Calu3 (cell line): ENCODE data around the gene CCDC93. TPM values are rescaled to one million over a fixed set of nuclear protein-coding genes. Genes with fewer than 3 reads are reported as not detected.

Experiments used
- BruUV-seq: library from RNA; stranded (reverse); fragments of 400-500 nt; replicated peaks from 2 replicates; lab custom pipeline; 2021; lab: Mats Ljungman, UMichigan
- CTCF ChIA-PET: fragments of 300-600 bp; sonication (Branson Sonifier 250); formaldehyde crosslinking; loops from one replicate; lab custom pipeline; 2022; ENCODE audit warnings: antibody characterized with exemption; lab: Charles Lee
- DNase-seq: peaks from one replicate; pipeline ENCODE4 v3.0.0; 2022
- H3K27ac Mint-ChIP-seq: one replicate; pipeline ENCODE4 v1.8.0; 2022; ENCODE audit warnings: mixed read lengths; ENCODE audit not compliant: unreplicated experiment
- H3K27me3 Mint-ChIP-seq: one replicate; pipeline ENCODE4 v1.8.0; 2022; ENCODE audit warnings: mixed read lengths; ENCODE audit not compliant: unreplicated experiment
- H3K36me3 Mint-ChIP-seq: one replicate; pipeline ENCODE4 v1.8.0; 2022; ENCODE audit warnings: mild to moderate bottlenecking, moderate library complexity, mixed read lengths; ENCODE audit not compliant: insufficient read depth, unreplicated experiment
- H3K4me1 Mint-ChIP-seq: one replicate; pipeline ENCODE4 v1.8.0; 2022; ENCODE audit warnings: mild to moderate bottlenecking, low read depth, mixed read lengths; ENCODE audit not compliant: unreplicated experiment
- H3K4me3 Mint-ChIP-seq: one replicate; pipeline ENCODE4 v1.8.0; 2022; ENCODE audit warnings: mild to moderate bottlenecking, low read depth, moderate library complexity, mixed read lengths; ENCODE audit not compliant: unreplicated experiment
- H3K9me3 Mint-ChIP-seq: one replicate; pipeline ENCODE4 v1.8.0; 2022; ENCODE audit warnings: low read depth, mixed read lengths; ENCODE audit not compliant: unreplicated experiment
- CTCF ChIP-seq: fragments of 200-600 bp; IDR thresholded peaks from one replicate; pipeline ENCODE4 v1.8.0; 2022; ENCODE audit warnings: antibody characterized with exemption; ENCODE audit not compliant: unreplicated experiment
- intact Hi-C: fragments of 100-400 bp; cut with micrococcal nuclease; formaldehyde crosslinking; loops from one replicate; pipeline ENCODE4 v1.10.0; 2022; ENCODE audit not compliant: unreplicated experiment
- total RNA-seq: library from RNA; stranded (reverse); gene quantifications from 2 replicates; pipeline ENCODE4 v1.2.3, GENCODE V29; 2022

Gene CCDC93
- total RNA-seq, 1 experiment from 2014 or later, result 57.3 TPM

- CTCF ChIA-PET, result no interaction called here
- H3K27me3 Mint-ChIP-seq, result no peaks in the 10 kb centered on the region
Observed at GRCh38 chr2:117963446-117963845, 50.4 kb downstream of the CCDC93 start.

GRCh38 chr2:117961201-117961600, 52.7 kb downstream of the CCDC93 start:
- no TSS peak for BruUV-seq
- intact Hi-C loops, result no loop called here
- no peak for TF ChIP-seq CTCF

More at GRCh38 chr2:117963446-117963845, 50.4 kb downstream of the CCDC93 start:
- intact Hi-C loops, result no loop called here
- DNase-seq, result no peak
- Mint-ChIP-seq H3K27ac (no peak overlapping the region), H3K4me3 (no peak overlapping the region), H3K36me3 (peaks cover 16% of the 10 kb centered on the region), H3K9me3 (no peaks in the 10 kb centered on the region), H3K4me1 (peaks cover 7% of the 10 kb centered on the region)
- no TSS peak for BruUV-seq
- TF ChIP-seq CTCF, result no peak

GRCh38 chr2:117960231-117960630, 53.6 kb downstream of the CCDC93 start:
- CTCF ChIA-PET, result interaction anchor here (1.5 kb wide), 1 partner anchor 43 kb away, joined by 4 read pairs; no protein-coding TSS in a partner anchor

More at GRCh38 chr2:117961201-117961600, 52.7 kb downstream of the CCDC93 start:
- CTCF ChIA-PET, result no interaction called here
- H3K4me1 Mint-ChIP-seq, result peaks cover 21% of the 10 kb centered on the region
- no peak overlapping the region for H3K4me3 Mint-ChIP-seq
- no peaks in the 10 kb centered on the region for H3K9me3 Mint-ChIP-seq
- no peak overlapping the region for H3K27ac Mint-ChIP-seq
- DNase-seq, result no peak
- H3K36me3 Mint-ChIP-seq, result peaks cover 33% of the 10 kb centered on the region
- no peaks in the 10 kb centered on the region for H3K27me3 Mint-ChIP-seq

GRCh38 chr2:117958186-117958585, 55.7 kb downstream of the CCDC93 start:
- peaks cover 21% of the 10 kb centered on the region for H3K4me1 Mint-ChIP-seq
- no peak overlapping the region for H3K4me3 Mint-ChIP-seq

More at GRCh38 chr2:117960231-117960630, 53.6 kb downstream of the CCDC93 start:
- intact Hi-C loops, result no loop called here
- Mint-ChIP-seq H3K27ac (no peak overlapping the region), H3K4me3 (no peak overlapping the region), H3K9me3 (no peaks in the 10 kb centered on the region), H3K27me3 (no peaks in the 10 kb centered on the region), H3K4me1 (peaks cover 21% of the 10 kb centered on the region), H3K36me3 (peaks cover 34% of the 10 kb centered on the region)
- BruUV-seq, result no TSS peak
- TF ChIP-seq CTCF, result no peak
- DNase-seq, result no peak

More at GRCh38 chr2:117958186-117958585, 55.7 kb downstream of the CCDC93 start:
- no peaks in the 10 kb centered on the region for H3K9me3 Mint-ChIP-seq
- H3K27ac Mint-ChIP-seq, result peak overlapping the region; percentile 74
- no peak for TF ChIP-seq CTCF
- DNase-seq, result peak; percentile 6
- intact Hi-C loops, result loop anchor here (10.0 kb wide), 1 partner anchor 143 kb away; the partner anchor contains the start of gene DDX18
- no TSS peak for BruUV-seq
- CTCF ChIA-PET, result no interaction called here
- H3K27me3 Mint-ChIP-seq, result no peaks in the 10 kb centered on the region
- peaks cover 44% of the 10 kb centered on the region for H3K36me3 Mint-ChIP-seq
